ENCODE results near the gene RETREG3. TPM values are rescaled to one million over a fixed set of nuclear protein-coding genes. Genes with fewer than 3 reads are reported as not detected.

RETREG3 gene
- total and polyA plus RNA-seq, 2 of the 4 experiments (the other 2 are of a cell fraction), result 18.1 to 44.1 TPM

DNA sequence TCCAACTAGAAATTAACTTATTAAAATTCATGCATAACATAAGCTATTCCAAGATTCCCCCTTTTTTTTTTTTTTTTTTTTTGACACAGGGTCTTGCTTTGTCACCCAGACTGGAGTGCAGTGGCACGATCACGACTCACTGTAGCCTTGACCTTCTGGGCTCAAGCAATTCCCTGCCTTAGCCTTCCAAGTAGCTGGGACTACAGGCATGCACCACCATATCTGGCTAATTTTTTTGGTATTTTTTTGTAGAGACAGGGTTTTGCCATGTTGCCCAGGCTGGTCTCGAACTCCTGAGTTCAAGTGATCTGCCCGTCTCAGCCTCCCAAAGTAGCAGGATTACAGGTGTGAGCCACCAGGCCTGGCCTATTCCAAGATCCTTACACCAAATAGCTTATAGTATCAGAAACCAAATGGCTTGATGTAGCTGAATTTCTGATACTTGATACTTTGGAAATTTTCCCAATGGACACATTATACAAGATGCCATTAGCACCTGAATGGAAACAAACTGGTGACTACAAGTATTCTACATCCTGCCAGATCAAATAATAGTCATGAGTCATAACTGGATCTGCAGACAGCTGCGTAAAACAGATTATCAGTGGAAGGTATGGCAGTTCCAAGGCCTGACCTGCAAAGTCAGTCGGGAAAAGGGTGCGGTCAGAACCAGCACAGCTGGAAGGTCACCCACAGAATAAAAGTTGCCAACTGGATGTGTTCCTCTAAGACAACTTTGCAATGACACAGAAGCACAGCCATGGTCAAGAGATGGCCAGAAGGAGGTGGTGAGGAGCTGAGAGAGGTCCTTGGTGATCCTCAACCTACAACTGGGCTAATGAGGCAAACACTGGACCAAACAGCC, 14.8 kb upstream of the RETREG3 start:
- no TSS peak for BruUV-seq (replicated peaks)
- ATAC-seq (ENCODE audit: low read depth), result no peak
- intact Hi-C loops (cut with micrococcal nuclease), result no loop called here

More for the DNA sequence above, 14.8 kb upstream of the RETREG3 start:
- Histone ChIP-seq H2BK15ac (ENCODE audit: low read depth, low read length) (no peak overlapping the region), H3K27ac (ENCODE audit: insufficient read depth, low read length) (no peak overlapping the region), H3K18ac (ENCODE audit: low read depth, low read length) (no peak overlapping the region), H3K4me2 (ENCODE audit: low read depth, low read length) (no peak overlapping the region), H3K9me3 (ENCODE audit: control insufficient read depth, insufficient read depth, low read length) (no peaks in the 10 kb centered on the region), H3K23ac (ENCODE audit: low read depth, low read length) (no peak overlapping the region), H3K4ac (ENCODE audit: low read depth, low read length) (no peak overlapping the region), H4K8ac (ENCODE audit: low read depth in 2 of 2, low read length in 2 of 2) (no peak overlapping the region), H3K79me1 (ENCODE audit: low read depth in 1 of 2, low read length in 2 of 2) (no peaks in the 10 kb centered on the region), H2AK9ac (replicated peaks; ENCODE audit: low read depth, low read length, poor library complexity) (peak overlapping the region; percentile 23), H3K27me3 (ENCODE audit: control insufficient read depth, insufficient read depth, low read length) (peaks cover 8% of the 10 kb centered on the region), H3K4me3 (ENCODE audit: insufficient read depth, low read depth, low read length) (no peak overlapping the region), H3K9me1 (ENCODE audit: insufficient read depth, low read length) (no peaks in the 10 kb centered on the region), H2BK120ac (ENCODE audit: low read depth, low read length) (no peak overlapping the region), H3K56ac (ENCODE audit: extremely low read depth, insufficient read depth, low read length) (no peak overlapping the region), H4K20me1 (ENCODE audit: insufficient read depth, low read length) (no peaks in the 10 kb centered on the region), H2BK5ac (ENCODE audit: low read depth, low read length, poor library complexity, severe bottlenecking) (no peak overlapping the region), H2AK5ac (ENCODE audit: low read depth, low read length) (no peak overlapping the region), H2BK20ac (ENCODE audit: low read depth, low read length) (no peak overlapping the region), H4K5ac (ENCODE audit: low read depth, low read length) (no peak overlapping the region), H2AFZ (replicated peaks; ENCODE audit: low read length, poor library complexity) (no peak overlapping the region), H3K4me1 (ENCODE audit: control insufficient read depth, insufficient read depth, low read length) (no peaks in the 10 kb centered on the region), H3K9ac (ENCODE audit: low read depth, low read length) (no peak overlapping the region), H3K14ac (replicated peaks; ENCODE audit: low read depth, low read length) (no peak overlapping the region), H3K36me3 (ENCODE audit: control insufficient read depth, insufficient read depth, low read length) (no peaks in the 10 kb centered on the region), H4K91ac (ENCODE audit: insufficient read depth, low read depth, low read length) (no peak overlapping the region)
- TF ChIP-seq NFE2L2 (IDR thresholded peaks at IDR 0.05; ENCODE audit: low read depth, low read length) (no peak), MAZ (IDR thresholded peaks at IDR 0.05; ENCODE audit: borderline replicate concordance, low read depth, low read length) (no peak), RFX5 (IDR thresholded peaks at IDR 0.05; ENCODE audit: low read depth, low read length) (no peak), MXI1 (IDR thresholded peaks at IDR 0.05; ENCODE audit: borderline replicate concordance, low read depth, low read length) (no peak), MAFK (IDR thresholded peaks at IDR 0.05; ENCODE audit: low read depth, low read length) (no peak), FOS (IDR thresholded peaks at IDR 0.05; ENCODE audit: low read depth, low read length) (no peak), POLR2A (IDR thresholded peaks at IDR 0.05; ENCODE audit: low read depth, low read length) (no peak)
- TF ChIP-seq, protein P1, sequence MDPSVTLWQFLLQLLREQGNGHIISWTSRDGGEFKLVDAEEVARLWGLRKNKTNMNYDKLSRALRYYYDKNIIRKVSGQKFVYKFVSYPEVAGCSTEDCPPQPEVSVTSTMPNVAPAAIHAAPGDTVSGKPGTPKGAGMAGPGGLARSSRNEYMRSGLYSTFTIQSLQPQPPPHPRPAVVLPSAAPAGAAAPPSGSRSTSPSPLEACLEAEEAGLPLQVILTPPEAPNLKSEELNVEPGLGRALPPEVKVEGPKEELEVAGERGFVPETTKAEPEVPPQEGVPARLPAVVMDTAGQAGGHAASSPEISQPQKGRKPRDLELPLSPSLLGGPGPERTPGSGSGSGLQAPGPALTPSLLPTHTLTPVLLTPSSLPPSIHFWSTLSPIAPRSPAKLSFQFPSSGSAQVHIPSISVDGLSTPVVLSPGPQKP (IDR thresholded peaks at IDR 0.05; ENCODE audit: borderline replicate concordance, low read depth, low read length), result no peak
- in situ Hi-C loops (cut with MboI; ENCODE audit: low sequenced_read_pairs), result no loop called here
- dilution Hi-C loops (cut with HindIII; ENCODE audit: low sequenced_read_pairs, unreplicated experiment), result no loop called here
- peak; percentile 38 for DNase-seq
- ChIA-PET POLR2A (ENCODE audit: unreplicated experiment) (no interaction called here), CTCF (interaction anchor here (0.7 kb wide), 1 partner anchor 59 kb away, joined by 3 read pairs; no protein-coding TSS in a partner anchor)
- no CpG with 5 or more reads among the region's 7 CpGs for WGBS, 2 experiments (ENCODE audit: extremely low coverage in 2 of 2, insufficient read length in 1 of 2)

All from IMR-90 (cell line).